DND-41 (cell line): ENCODE results near the gene TAF10.

ENCODE experiments used
- ATAC-seq: fragments of 200-7000 bp; cut with Tn5 transposase; 3 replicates; pipeline ENCODE4 v1.9.1; 2021; ENCODE audit warnings: low read depth; ENCODE audit not compliant: insufficient read depth
- DNase-seq: peaks from one replicate; pipeline ENCODE4 v3.0.0-alpha.2; 2020
- H2AFZ ChIP-seq: 2 replicates; pipeline ENCODE4 v1.6.0; 2012; ENCODE audit warnings: low read depth, low read length
- H3K27ac ChIP-seq: 2 replicates; pipeline ENCODE4 v1.5.1; 2012; ENCODE audit warnings: low read length, inconsistent platforms
- H3K27me3 ChIP-seq: fragments of 200-600 bp; sonication (generic); 2 replicates; pipeline ENCODE4 v1.6.0; 2012; ENCODE audit warnings: low read length, mild to moderate bottlenecking, inconsistent platforms; ENCODE audit not compliant: insufficient read depth, poor library complexity
- H3K36me3 ChIP-seq: 2 replicates; pipeline ENCODE4 v1.5.1; 2012; ENCODE audit warnings: low read length, inconsistent platforms; ENCODE audit not compliant: insufficient read depth
- H3K4me1 ChIP-seq: 2 replicates; pipeline ENCODE4 v1.5.1; 2012; ENCODE audit warnings: mild to moderate bottlenecking, low read length; ENCODE audit not compliant: insufficient read depth
- H3K4me2 ChIP-seq: 2 replicates; pipeline ENCODE4 v1.6.0; 2012; ENCODE audit warnings: mild to moderate bottlenecking, moderate library complexity, low read length, inconsistent platforms; ENCODE audit not compliant: insufficient read depth
- H3K4me3 ChIP-seq, 2 experiments: fragments of 200-600 bp in 1 of 2; shearing (Covaris generic) in 1 of 2; 2 replicates each; pipeline ENCODE4 v1.5.1; 2012 to 2016; ENCODE audit warnings: inconsistent platforms in 2 of 2, low read length in 2 of 2, mild to moderate bottlenecking in 2 of 2, low read depth in 1 of 2, moderate library complexity in 1 of 2
- H3K79me2 ChIP-seq: 2 replicates; pipeline ENCODE4 v1.6.0; 2012; ENCODE audit warnings: low read length, inconsistent platforms; ENCODE audit not compliant: insufficient read depth
- H3K9ac ChIP-seq: 2 replicates; pipeline ENCODE4 v1.6.0; 2012; ENCODE audit warnings: low read depth, mild to moderate bottlenecking, inconsistent platforms, low read length, moderate library complexity
- H3K9me3 ChIP-seq: 2 replicates; pipeline ENCODE4 v1.5.1; 2012; ENCODE audit warnings: low read length, moderate library complexity, mild to moderate bottlenecking, inconsistent platforms; ENCODE audit not compliant: insufficient read depth, severe bottlenecking
- H4K20me1 ChIP-seq: 2 replicates; pipeline ENCODE4 v1.6.0; 2012; ENCODE audit warnings: low read length; ENCODE audit not compliant: insufficient read depth
- CTCF ChIP-seq: IDR thresholded peaks from 2 replicates; pipeline ENCODE4 v1.5.1; 2012; ENCODE audit warnings: borderline replicate concordance, low read length, moderate library complexity, mild to moderate bottlenecking; ENCODE audit not compliant: poor library complexity, severe bottlenecking; ENCODE audit errors: extremely low read depth
- EZH2 ChIP-seq: IDR thresholded peaks from 3 replicates; pipeline ENCODE4 v1.6.1; 2012; ENCODE audit warnings: borderline replicate concordance, low read depth, mild to moderate bottlenecking, moderate library complexity, low read length, inconsistent platforms; ENCODE audit not compliant: severe bottlenecking

TAF10 gene

GRCh38 chr11:6628526-6628925 is 16.5 kb upstream of the TAF10 start:
- H3K27me3 ChIP-seq, result no peaks in the 10 kb centered on the region
- H3K36me3 ChIP-seq, result no peaks in the 10 kb centered on the region
- no peak for DNase-seq
- H3K4me2 ChIP-seq, result no peak overlapping the region
- no peak for ATAC-seq
- no peak for TF ChIP-seq EZH2
- no peak for TF ChIP-seq CTCF
- no peak overlapping the region for H3K9ac ChIP-seq
- no peaks in the 10 kb centered on the region for H4K20me1 ChIP-seq
- H3K9me3 ChIP-seq, result no peaks in the 10 kb centered on the region
- no peak overlapping the region for H2AFZ ChIP-seq
- H3K4me1 ChIP-seq, result peaks cover 9% of the 10 kb centered on the region
- H3K4me3 ChIP-seq, result no peak overlapping the region
- H3K27ac ChIP-seq, result no peak overlapping the region
- no peaks in the 10 kb centered on the region for H3K79me2 ChIP-seq

- peak overlapping the region; percentile 22; the same call in 1 of the 2 replicates for H3K4me2 ChIP-seq
These were observed 15.8 kb upstream of the TAF10 start for GRCh38 chr11:6627762-6628241.

GRCh38 chr11:6626971-6627761 is 15.2 kb upstream of the TAF10 start:
- H3K36me3 ChIP-seq, result no peaks in the 10 kb centered on the region
- no peaks in the 10 kb centered on the region for H3K27me3 ChIP-seq
- H3K4me2 ChIP-seq, result peak overlapping the region; percentile 22; the same call in 1 of the 2 replicates
- no peak for DNase-seq
- peaks cover 9% of the 10 kb centered on the region for H3K4me1 ChIP-seq
- peak overlapping the region; percentile 16; the same call in 1 of the 2 replicates for H2AFZ ChIP-seq
- H3K27ac ChIP-seq, result no peak overlapping the region
- no peak overlapping the region for H3K4me3 ChIP-seq
- no peak overlapping the region for H3K9ac ChIP-seq
- no peaks in the 10 kb centered on the region for H3K9me3 ChIP-seq
- no peak for ATAC-seq
- TF ChIP-seq CTCF (no peak), EZH2 (no peak)
- H3K79me2 ChIP-seq, result no peaks in the 10 kb centered on the region
- H4K20me1 ChIP-seq, result no peaks in the 10 kb centered on the region

More at GRCh38 chr11:6627762-6628241, 15.8 kb upstream of the TAF10 start:
- H3K79me2 ChIP-seq, result no peaks in the 10 kb centered on the region
- H3K27ac ChIP-seq, result no peak overlapping the region
- H3K27me3 ChIP-seq, result no peaks in the 10 kb centered on the region
- no peak for DNase-seq
- peaks cover 9% of the 10 kb centered on the region for H3K4me1 ChIP-seq
- H3K4me3 ChIP-seq, result no peak overlapping the region
- H2AFZ ChIP-seq, result no peak overlapping the region; the same call in 1 of the 2 replicates
- ATAC-seq, result peak; percentile 72
- H3K9ac ChIP-seq, result no peak overlapping the region
- no peaks in the 10 kb centered on the region for H3K9me3 ChIP-seq
- TF ChIP-seq EZH2, result no peak
- no peaks in the 10 kb centered on the region for H3K36me3 ChIP-seq
- H4K20me1 ChIP-seq, result no peaks in the 10 kb centered on the region

- ATAC-seq (no peak), DNase-seq (no peak)
- Histone ChIP-seq H3K79me2 (no peaks in the 10 kb centered on the region), H3K4me1 (peaks cover 9% of the 10 kb centered on the region), H2AFZ (no peak overlapping the region), H3K4me3 (no peak overlapping the region), H3K9ac (no peak overlapping the region), H3K4me2 (no peak overlapping the region), H3K27ac (no peak overlapping the region), H3K27me3 (no peaks in the 10 kb centered on the region), H3K36me3 (no peaks in the 10 kb centered on the region), H3K9me3 (no peaks in the 10 kb centered on the region), H4K20me1 (no peaks in the 10 kb centered on the region)
- TF ChIP-seq EZH2 (no peak), CTCF (no peak)
These were observed 13.9 kb upstream of the TAF10 start for GRCh38 chr11:6625832-6626420.
